Activated naive CD8-positive, alpha-beta T cell treated with anti-CD3 and anti-CD28 coated beads for 36 hours (primary cell): ENCODE measurements around the gene PRKAG2. TPM values are rescaled to one million over a fixed set of nuclear protein-coding genes. Genes with fewer than 3 reads are reported as not detected.
"Not testable (repeated sequence)": the region's sequence is repeated elsewhere in the genome, so short reads cannot be mapped to it uniquely, and the experiment has no call there.

ENCODE experiments used
- DNase-seq: peaks from one replicate; pipeline ENCODE4 v3.0.0; 2021
- H3K27ac Mint-ChIP-seq: one replicate; pipeline ENCODE4 v1.8.0; 2022; ENCODE audit warnings: mild to moderate bottlenecking, moderate library complexity, mixed read lengths
- H3K27me3 Mint-ChIP-seq: one replicate; pipeline ENCODE4 v1.8.0; 2022; ENCODE audit warnings: mild to moderate bottlenecking, mixed read lengths
- H3K36me3 Mint-ChIP-seq: one replicate; pipeline ENCODE4 v1.8.0; 2021; ENCODE audit warnings: mild to moderate bottlenecking, mixed read lengths
- H3K4me1 Mint-ChIP-seq: one replicate; pipeline ENCODE4 v1.8.0; 2021; ENCODE audit warnings: mixed read lengths
- H3K4me3 Mint-ChIP-seq: one replicate; pipeline ENCODE4 v1.8.0; 2022; ENCODE audit warnings: mild to moderate bottlenecking, moderate library complexity, mixed read lengths
- H3K9me3 Mint-ChIP-seq: one replicate; pipeline ENCODE4 v1.8.0; 2022; ENCODE audit warnings: mixed read lengths
- total RNA-seq, 2 experiments: library from RNA; stranded (reverse); gene quantifications; one replicate each; pipeline ENCODE4 v1.2.3, GENCODE V29; 2021

The PRKAG2 gene
- total RNA-seq, 2 experiments from 2014 or later: 18.7 to 19.4 TPM

DNA sequence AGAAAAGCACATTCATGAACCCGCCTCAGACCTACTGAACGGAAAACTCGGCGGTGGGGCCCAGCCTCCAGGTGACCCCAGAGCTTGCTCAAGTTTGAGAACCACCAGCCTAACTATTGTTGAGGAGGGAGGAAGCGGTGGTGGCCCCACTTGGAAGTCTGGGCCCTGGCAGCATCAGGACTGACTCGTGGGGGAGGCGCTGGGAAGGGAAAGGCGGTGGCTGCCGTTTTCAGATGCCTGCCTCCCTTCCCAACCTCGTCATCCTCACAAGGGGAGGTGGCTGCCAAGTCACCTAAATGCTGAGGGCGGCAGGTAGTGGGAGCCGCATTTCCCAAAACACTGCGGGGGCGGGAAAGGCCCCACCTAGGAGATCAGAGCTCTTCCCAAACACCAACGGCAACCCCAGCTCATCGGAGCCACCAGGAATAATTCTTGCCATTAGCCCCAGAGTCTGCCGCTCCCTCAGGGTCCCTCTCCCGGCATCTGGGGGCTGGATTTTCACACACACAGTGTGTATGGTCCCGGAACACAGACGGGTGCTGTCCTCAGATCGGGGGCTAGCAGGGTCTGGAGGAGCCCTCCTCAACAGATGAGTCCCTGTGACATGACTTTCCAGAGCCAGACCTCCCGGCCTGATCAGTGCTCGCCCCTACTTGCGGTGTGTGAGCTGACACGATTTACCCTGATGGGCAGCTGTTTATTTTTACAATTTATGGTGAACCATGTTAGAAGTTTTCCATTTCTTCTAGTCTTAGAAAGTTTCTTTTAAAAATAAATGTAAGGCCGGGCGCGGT lies 31.3 kb downstream of the PRKAG2 start:
- H3K9me3 Mint-ChIP-seq: no peaks in the 10 kb centered on the region
- peaks cover 1% of the 10 kb centered on the region for H3K36me3 Mint-ChIP-seq
- no peak overlapping the region for H3K4me3 Mint-ChIP-seq
- no peaks in the 10 kb centered on the region for H3K27me3 Mint-ChIP-seq
- no peak for DNase-seq
- H3K27ac Mint-ChIP-seq: no peak overlapping the region
- peaks cover 2% of the 10 kb centered on the region for H3K4me1 Mint-ChIP-seq

DNA sequence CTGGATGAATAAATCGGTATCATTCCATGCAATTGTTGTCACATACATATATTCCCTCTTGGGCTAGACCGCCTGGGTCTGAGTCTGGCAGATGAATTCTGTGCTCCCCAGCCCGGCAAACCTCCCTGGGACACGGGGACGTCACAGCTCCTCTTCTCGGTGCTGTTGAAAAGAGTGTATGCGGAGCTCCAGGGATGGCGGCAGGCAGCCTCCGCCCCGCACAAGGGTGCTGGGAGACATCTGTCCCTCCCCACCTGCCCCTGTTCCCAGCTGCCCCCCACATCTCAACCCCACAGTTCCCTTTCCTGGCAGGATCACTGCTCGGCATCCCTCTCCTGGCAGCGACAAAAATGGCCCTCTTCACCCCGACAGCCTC lies 32.1 kb downstream of the PRKAG2 start:
- H3K36me3 Mint-ChIP-seq: peaks cover 1% of the 10 kb centered on the region
- DNase-seq: no peak
- no peaks in the 10 kb centered on the region for H3K9me3 Mint-ChIP-seq
- no peaks in the 10 kb centered on the region for H3K27me3 Mint-ChIP-seq
- H3K27ac Mint-ChIP-seq: no peak overlapping the region
- no peak overlapping the region for H3K4me3 Mint-ChIP-seq
- H3K4me1 Mint-ChIP-seq: peaks cover 1% of the 10 kb centered on the region

DNA sequence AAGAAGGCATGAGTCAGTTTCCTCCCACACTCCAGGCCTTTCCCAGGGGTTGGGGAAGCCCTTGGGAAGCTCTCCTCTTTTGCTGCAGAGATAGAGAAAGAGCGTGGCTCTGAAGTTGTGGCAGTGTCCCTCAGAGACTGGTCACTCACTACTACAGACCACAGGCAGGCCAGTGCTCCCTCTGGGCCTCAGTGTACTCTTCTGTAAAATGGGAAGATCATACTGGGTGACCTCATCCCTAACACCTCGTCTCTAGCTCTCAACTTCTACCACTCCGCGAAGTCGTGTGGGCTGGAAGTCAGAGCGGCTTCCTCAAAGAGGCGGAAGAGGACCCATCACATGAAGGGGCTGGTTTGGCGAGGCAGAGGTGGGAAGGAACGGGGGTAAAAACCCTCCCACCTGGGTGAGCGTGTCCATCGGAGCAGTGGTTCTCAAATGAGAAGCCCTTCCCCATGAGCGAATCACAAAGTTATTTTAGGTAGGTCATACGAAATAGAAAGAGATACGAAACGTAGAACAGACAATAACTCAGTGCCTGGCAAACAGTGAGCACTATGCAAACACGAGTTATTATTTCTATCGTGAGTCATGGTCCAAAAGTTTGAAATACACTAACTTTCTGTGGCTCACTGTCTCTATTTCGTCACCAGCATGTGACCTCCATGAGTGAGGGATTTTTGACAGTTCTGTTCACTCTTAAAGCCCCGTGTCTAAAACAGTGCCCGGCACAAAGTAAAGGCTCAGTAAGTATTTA lies 32.7 kb downstream of the PRKAG2 start:
- H3K36me3 Mint-ChIP-seq: peaks cover 1% of the 10 kb centered on the region
- no peaks in the 10 kb centered on the region for H3K27me3 Mint-ChIP-seq
- H3K27ac Mint-ChIP-seq: no peak overlapping the region
- H3K9me3 Mint-ChIP-seq: no peaks in the 10 kb centered on the region
- peaks cover 6% of the 10 kb centered on the region for H3K4me1 Mint-ChIP-seq
- no peak for DNase-seq
- H3K4me3 Mint-ChIP-seq: no peak overlapping the region

DNA sequence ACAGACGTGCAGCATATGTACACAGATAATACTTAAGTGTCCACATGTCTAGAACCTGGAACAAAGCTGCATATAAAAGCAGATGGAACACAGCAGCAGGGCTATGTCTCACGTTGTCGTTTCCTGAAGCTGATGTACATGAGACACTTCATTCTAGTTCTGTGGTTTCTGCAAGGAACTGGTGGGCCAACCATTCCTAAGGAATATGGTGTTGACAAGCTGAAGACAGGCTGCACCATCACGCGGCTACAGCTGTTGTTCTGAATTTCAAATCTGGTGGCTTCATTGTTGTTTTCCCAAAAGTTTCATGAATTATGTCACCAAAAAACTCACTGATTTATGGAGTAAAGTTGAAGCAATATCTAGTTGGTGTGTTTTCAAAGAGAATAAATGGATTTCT lies 33.7 kb downstream of the PRKAG2 start:
- Mint-ChIP-seq H3K4me1 (peaks cover 9% of the 10 kb centered on the region), H3K4me3 (no peak overlapping the region), H3K9me3 (no peaks in the 10 kb centered on the region), H3K27me3 (no peaks in the 10 kb centered on the region), H3K27ac (no peak overlapping the region), H3K36me3 (peaks cover 1% of the 10 kb centered on the region)
- DNase-seq: no peak

DNA sequence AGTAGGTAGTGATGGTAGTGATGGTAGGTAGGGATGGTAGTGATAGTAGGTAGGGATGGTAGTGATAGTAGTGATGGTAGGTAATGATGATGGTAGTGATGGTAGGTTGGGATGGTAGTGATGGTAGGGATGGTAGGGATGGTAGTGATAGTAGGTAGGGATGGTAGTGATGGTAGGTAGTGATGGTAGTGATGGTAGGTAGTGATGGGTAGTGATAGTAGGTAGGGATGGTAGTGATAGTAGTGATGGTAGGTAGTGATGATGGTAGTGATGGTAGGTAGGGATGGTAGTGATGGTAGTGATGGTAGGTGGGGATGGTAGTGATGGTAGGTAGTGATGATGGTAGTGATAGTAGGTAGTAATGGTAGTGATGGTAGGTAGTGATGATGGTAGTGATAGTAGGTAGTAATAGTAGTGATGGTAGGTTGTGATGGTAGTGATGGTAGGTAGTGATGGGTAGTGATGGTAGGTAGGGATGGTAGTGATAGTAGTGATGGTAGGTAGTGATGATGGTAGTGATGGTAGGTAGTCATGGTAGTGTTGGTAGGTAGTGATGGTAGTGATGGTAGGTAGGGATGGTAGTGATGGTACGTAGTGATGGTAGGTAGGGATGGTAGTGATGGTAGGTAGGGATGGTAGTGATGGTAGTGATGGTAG lies 35.4 kb downstream of the PRKAG2 start:
- H3K9me3 Mint-ChIP-seq, H3K27me3 Mint-ChIP-seq, H3K36me3 Mint-ChIP-seq, H3K4me3 Mint-ChIP-seq, H3K27ac Mint-ChIP-seq, DNase-seq, H3K4me1 Mint-ChIP-seq: not testable (repeated sequence)

DNA sequence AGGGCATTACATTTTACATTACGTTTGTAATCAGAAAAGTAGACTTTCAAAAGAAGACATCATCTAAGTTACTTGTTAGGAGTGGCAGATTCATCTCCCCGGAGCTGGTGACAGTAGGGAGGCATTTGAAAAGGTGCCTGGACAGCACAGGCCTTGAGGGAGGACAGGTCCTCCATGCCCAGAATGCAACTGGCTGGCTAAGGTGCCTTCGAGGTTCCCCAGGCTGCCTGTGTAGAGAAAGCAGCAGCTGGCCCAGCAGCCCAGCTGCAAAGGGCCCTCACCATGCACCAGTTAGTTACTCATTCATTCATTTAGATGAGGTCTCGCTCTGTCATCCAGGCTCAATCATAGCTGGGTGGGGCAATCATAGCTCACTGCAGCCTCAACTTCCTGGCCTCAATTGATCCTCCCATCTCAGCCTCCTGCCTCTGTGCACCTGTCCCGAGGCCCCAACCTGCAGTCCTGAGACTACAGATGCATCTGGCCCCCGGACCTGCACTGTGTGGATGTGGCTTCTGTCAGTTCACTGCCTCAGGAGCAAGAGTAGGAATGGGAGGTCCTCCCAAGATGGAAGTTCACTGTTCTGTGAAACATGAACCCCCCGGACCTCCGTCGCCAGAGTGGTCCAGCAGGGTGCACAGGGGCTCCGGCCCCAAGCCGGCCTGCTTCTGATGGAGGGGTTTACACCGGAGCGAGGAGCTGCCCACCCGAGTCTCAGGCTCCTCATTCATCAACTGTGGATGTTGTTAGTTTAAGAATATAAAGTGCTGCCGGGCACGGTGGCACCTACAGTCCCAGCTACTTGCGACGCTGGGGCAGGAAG lies 36.6 kb downstream of the PRKAG2 start:
- Mint-ChIP-seq H3K36me3 (peaks cover 1% of the 10 kb centered on the region), H3K4me3 (no peak overlapping the region), H3K27ac (no peak overlapping the region), H3K4me1 (peaks cover 9% of the 10 kb centered on the region), H3K27me3 (no peaks in the 10 kb centered on the region), H3K9me3 (no peaks in the 10 kb centered on the region)
- DNase-seq: no peak

DNA sequence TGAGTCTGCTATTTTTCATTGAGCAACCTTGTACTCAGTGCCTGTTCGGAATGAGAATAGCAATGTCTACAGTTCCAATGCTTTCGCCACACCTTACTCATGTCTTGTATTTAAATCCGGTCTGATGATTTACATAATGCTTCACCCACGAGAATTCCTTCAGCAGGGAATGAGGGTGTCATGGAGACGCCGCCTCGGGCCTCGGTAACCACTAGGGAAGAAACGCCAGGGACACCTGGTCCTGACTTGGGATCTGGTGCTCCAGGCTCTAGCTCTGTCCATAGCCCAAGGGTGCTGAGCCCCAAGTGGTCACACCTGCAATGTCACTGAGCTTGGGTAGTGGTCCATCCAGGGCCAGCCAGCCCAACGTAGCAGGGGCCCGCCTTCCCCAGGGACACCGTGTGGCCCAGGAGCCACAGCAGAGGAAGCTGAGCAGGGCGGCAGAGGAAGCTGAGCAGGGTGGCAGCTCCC lies 37.4 kb downstream of the PRKAG2 start:
- no peaks in the 10 kb centered on the region for H3K36me3 Mint-ChIP-seq
- H3K27ac Mint-ChIP-seq: peak overlapping the region; percentile 53
- H3K4me3 Mint-ChIP-seq: peak overlapping the region; percentile 53
- no peaks in the 10 kb centered on the region for H3K9me3 Mint-ChIP-seq
- H3K27me3 Mint-ChIP-seq: no peaks in the 10 kb centered on the region
- H3K4me1 Mint-ChIP-seq: peaks cover 9% of the 10 kb centered on the region
- DNase-seq: no peak

DNA sequence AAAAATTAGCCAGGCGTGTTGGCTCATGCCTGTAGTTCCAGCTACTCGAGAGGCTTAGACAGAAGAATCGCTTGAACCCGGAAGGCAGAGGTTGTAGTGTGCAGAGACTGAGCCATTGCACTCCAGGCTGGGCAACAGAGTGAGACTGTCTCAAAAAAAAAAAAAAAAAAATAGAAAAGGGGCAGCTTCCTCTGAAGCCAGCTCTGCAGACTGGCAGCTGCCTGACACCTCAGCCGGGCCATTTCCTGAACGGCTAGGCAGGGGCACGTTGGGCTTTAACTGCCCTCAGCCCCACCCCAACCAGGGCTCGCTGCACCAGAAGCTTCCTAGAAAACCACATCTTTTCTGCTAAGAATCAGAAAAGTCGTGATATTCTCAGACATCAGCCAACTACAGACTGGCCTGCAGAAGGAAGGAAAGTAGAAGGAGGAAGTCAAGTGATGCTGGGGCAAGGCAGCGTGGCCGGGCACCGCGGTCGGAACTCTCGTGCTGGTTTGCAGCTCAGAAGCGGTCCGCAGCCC lies 38.0 kb downstream of the PRKAG2 start:
- H3K27ac Mint-ChIP-seq: peak overlapping the region; percentile 53
- H3K36me3 Mint-ChIP-seq: no peaks in the 10 kb centered on the region
- peak; percentile 49 for DNase-seq
- peaks cover 12% of the 10 kb centered on the region for H3K4me1 Mint-ChIP-seq
- no peaks in the 10 kb centered on the region for H3K27me3 Mint-ChIP-seq
- H3K9me3 Mint-ChIP-seq: no peaks in the 10 kb centered on the region
- H3K4me3 Mint-ChIP-seq: peak overlapping the region; percentile 53

DNA sequence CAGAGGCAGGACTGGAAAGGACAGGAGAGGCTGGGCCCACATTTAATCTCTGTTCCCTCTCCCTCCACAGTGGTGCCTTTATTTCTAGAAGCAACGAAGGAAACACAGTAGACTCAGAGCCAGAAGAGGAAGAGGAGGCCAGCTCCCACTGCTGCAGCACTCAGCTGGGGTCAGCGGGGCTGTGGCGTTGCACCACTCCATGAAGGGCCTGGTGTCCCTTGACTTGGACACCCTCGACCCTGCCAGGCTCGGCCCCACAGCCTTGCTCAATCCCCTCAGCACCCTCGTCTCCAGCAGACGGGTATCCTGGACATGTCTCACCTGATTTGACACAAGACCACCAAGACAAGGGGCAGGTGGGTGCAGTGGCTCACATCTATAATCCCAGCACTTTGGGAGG lies 38.8 kb downstream of the PRKAG2 start:
- DNase-seq: no peak
- H3K27me3 Mint-ChIP-seq: no peaks in the 10 kb centered on the region
- no peak overlapping the region for H3K27ac Mint-ChIP-seq
- no peaks in the 10 kb centered on the region for H3K9me3 Mint-ChIP-seq
- H3K4me3 Mint-ChIP-seq: no peak overlapping the region
- no peaks in the 10 kb centered on the region for H3K36me3 Mint-ChIP-seq
- peaks cover 12% of the 10 kb centered on the region for H3K4me1 Mint-ChIP-seq

DNA sequence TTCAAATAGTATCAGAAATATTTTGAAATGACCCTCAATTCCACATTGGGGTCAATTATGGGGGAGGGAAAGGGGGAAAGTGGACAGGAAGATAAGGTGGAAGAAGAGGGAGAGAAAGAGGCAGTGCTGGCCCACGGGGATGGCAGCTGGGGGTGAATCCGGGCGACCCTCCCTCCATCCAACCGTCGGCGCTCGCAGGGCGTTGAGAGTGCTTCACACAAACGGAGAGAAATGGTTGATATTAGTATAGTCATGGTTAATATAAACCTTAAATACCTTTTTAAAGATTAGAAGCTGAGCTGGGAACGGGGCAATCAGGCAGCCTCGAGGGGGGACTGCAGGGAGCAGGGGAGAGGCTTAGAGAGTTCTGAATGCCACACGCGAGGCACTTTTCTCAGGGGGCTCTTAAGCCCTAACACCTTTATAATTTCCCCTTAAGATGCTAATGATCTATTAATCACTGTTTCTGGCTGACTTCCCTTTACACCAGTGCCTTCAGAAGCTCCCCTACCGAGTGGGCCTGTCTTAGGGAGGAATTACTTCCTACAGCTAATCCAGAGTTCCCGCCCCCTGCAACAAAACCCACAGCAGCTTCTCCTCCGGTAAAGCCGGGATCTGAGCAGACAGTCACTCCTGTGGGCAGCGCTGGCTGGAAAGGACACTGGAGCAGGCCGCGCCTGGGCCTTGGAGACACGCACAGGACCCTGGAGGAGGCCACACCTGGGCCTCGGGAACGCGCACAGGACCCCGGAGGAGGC lies 39.5 kb downstream of the PRKAG2 start:
- H3K27me3 Mint-ChIP-seq: no peaks in the 10 kb centered on the region
- H3K4me3 Mint-ChIP-seq: no peak overlapping the region
- H3K9me3 Mint-ChIP-seq: no peaks in the 10 kb centered on the region
- DNase-seq: no peak
- H3K36me3 Mint-ChIP-seq: no peaks in the 10 kb centered on the region
- peaks cover 12% of the 10 kb centered on the region for H3K4me1 Mint-ChIP-seq
- no peak overlapping the region for H3K27ac Mint-ChIP-seq

DNA sequence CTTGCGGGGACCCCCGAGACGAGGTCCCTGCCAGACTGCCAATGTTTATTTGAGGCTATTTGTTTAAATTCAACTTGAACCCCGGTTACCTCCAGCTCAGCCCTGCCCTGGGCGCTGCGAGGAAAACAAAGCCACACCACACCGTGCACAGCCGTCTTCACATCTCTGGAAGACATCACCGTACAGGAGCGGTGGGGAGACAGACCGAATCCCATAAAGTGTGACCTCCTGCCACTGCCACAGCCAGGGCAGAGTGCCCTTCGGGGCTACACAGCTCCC lies 40.0 kb downstream of the PRKAG2 start:
- Mint-ChIP-seq H3K27ac (no peak overlapping the region), H3K27me3 (no peaks in the 10 kb centered on the region), H3K9me3 (no peaks in the 10 kb centered on the region), H3K4me3 (no peak overlapping the region), H3K4me1 (peaks cover 12% of the 10 kb centered on the region), H3K36me3 (peaks cover 1% of the 10 kb centered on the region)
- DNase-seq: no peak

DNA sequence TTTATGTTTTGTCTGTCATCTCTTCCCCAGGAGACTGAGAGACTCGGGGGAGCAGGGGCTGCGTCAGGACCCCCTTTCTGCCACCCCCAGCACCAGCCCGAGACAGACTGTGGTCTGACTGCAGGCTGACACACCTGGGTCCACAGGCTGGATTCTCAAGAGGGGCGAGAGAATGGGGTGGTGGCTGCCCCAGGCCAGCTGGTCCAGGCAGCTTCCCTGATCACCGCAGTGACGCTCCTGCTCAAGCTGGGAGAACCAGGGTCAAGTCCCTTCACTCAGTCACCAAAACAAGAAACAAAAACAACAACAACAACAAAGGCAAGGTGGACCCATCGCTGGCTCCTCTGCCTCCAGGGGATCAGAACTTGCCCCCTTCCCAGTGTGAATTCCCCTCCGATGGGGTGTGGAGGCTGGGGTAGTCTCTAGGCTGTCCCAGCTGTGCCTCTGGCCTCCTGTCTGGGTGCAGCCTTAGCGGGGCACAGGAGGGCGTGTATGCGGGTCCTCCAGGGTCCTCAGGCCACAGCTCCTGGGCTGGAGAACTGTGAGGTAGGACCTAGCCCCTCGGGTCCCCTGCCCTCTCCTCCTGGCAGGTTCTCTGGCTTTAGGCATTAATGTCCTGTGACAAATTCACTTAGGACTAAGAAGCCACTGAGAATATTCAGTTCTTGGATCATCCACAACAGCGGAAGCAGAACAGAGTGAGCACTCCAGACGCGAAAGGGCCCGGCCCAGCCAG lies 40.6 kb downstream of the PRKAG2 start:
- DNase-seq: no peak
- H3K36me3 Mint-ChIP-seq: peaks cover 1% of the 10 kb centered on the region
- no peaks in the 10 kb centered on the region for H3K9me3 Mint-ChIP-seq
- no peaks in the 10 kb centered on the region for H3K27me3 Mint-ChIP-seq
- H3K4me3 Mint-ChIP-seq: no peak overlapping the region
- no peak overlapping the region for H3K27ac Mint-ChIP-seq
- peaks cover 12% of the 10 kb centered on the region for H3K4me1 Mint-ChIP-seq

DNA sequence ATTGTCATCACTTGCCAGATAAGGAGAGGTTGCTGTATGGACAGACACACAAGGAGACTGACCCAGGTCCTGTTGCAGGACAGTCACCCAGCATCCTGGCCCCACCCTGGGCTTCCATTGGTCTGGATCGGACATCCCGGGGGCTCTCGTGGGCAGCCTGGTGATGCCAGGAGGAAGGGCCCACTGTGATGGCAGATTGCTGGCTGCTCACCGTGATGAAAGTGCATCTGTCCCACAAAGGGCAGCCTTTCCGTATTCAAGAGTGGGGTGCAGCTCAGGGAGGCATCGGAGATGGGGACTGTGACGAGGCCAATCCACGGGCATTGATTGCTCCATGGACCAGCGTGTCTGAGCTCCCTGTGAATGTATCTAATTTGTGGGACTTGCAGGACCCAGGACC lies 41.3 kb downstream of the PRKAG2 start:
- DNase-seq: no peak
- Mint-ChIP-seq H3K27me3 (no peaks in the 10 kb centered on the region), H3K9me3 (no peaks in the 10 kb centered on the region), H3K36me3 (peaks cover 1% of the 10 kb centered on the region), H3K4me3 (no peak overlapping the region), H3K4me1 (peaks cover 12% of the 10 kb centered on the region), H3K27ac (no peak overlapping the region)
